ENCODE data around the gene SCG5.

Gene SCG5

GRCh38 chr15:32723171-32723948, 81.8 kb downstream of the SCG5 start:
- no peak for DNase-seq (ENCODE audit: low spot score)

GRCh38 chr15:32729700-32730395, 88.3 kb downstream of the SCG5 start:
- no peak for DNase-seq (ENCODE audit: low spot score)

GRCh38 chr15:32730677-32731654, 89.5 kb downstream of the SCG5 start:
- DNase-seq (ENCODE audit: low spot score), result no peak

- DNase-seq (ENCODE audit: low spot score), result no peak
These were observed 91.2 kb downstream of the SCG5 start for GRCh38 chr15:32732574-32733157.

GRCh38 chr15:32733281-32733680, 91.8 kb downstream of the SCG5 start:
- DNase-seq (ENCODE audit: low spot score), result no peak

- no peak for DNase-seq (ENCODE audit: low spot score)
These were observed 94.6 kb downstream of the SCG5 start for GRCh38 chr15:32735989-32736700.

- DNase-seq (ENCODE audit: low spot score), result no peak
These were observed 95.2 kb downstream of the SCG5 start for GRCh38 chr15:32736701-32737061.

GRCh38 chr15:32737304-32737703, 95.8 kb downstream of the SCG5 start:
- no peak for DNase-seq (ENCODE audit: low spot score)

- DNase-seq (ENCODE audit: low spot score), result no peak
These were observed 97.2 kb downstream of the SCG5 start for GRCh38 chr15:32738666-32739065.

GRCh38 chr15:32739522-32740063, 98.1 kb downstream of the SCG5 start:
- DNase-seq (ENCODE audit: low spot score), result no peak

GRCh38 chr15:32743411-32744140, 102.1 kb downstream of the SCG5 start:
- no peak for DNase-seq (ENCODE audit: low spot score)

GRCh38 chr15:32746116-32746857, 104.8 kb downstream of the SCG5 start:
- DNase-seq (ENCODE audit: low spot score), result no peak

Measured in cerebellar cortex (tissue), 1 donor.